Brain microvascular endothelial cell (primary cell): ENCODE results near the gene CFP.

Experiments used
- DNase-seq: peaks from one replicate; pipeline ENCODE4 v3.0.0-alpha.2; 2020
- H3K27ac ChIP-seq: fragments of 250-450 bp; sonication (Bioruptor Pico); 2 replicates; pipeline ENCODE4 v1.5.1; 2020; ENCODE audit warnings: mild to moderate bottlenecking, moderate library complexity
- H3K27me3 ChIP-seq: fragments of 250-450 bp; sonication (Bioruptor Pico); replicated peaks from 2 replicates; pipeline ENCODE4 v1.5.1; 2020; ENCODE audit warnings: mild to moderate bottlenecking
- H3K36me3 ChIP-seq: fragments of 250-450 bp; sonication (Bioruptor Pico); replicated peaks from 2 replicates; pipeline ENCODE4 v1.5.1; 2020; ENCODE audit warnings: mild to moderate bottlenecking
- H3K4me3 ChIP-seq: 2 replicates; pipeline ENCODE4 v1.5.1; 2011; ENCODE audit warnings: low read depth, mild to moderate bottlenecking, control low read depth, low read length, moderate library complexity
- CTCF ChIP-seq: IDR thresholded peaks from 2 replicates; pipeline ENCODE4 v1.5.1; 2011; ENCODE audit warnings: low read depth, mild to moderate bottlenecking, moderate library complexity, low read length, control low read depth, inconsistent platforms; ENCODE audit errors: missing control alignments
- in situ Hi-C: cut with HindIII; loops from 2 replicates; pipeline ENCODE4 v1.10.0; 2017; ENCODE audit warnings: low sequenced_read_pairs, low pct_ligation_motif_present

Gene CFP

GRCh38 chrX:47645530-47645929 is 15.8 kb upstream of the CFP start:
- no peak overlapping the region for H3K27ac ChIP-seq
- in situ Hi-C loops = no loop called here
- H3K36me3 ChIP-seq = peaks cover 4% of the 10 kb centered on the region
- no peak overlapping the region for H3K4me3 ChIP-seq
- no peaks in the 10 kb centered on the region for H3K27me3 ChIP-seq
- DNase-seq = no peak
- TF ChIP-seq CTCF = no peak

GRCh38 chrX:47644557-47645091 is 14.9 kb upstream of the CFP start:
- Histone ChIP-seq H3K27me3 (no peaks in the 10 kb centered on the region), H3K36me3 (peaks cover 11% of the 10 kb centered on the region), H3K4me3 (no peak overlapping the region), H3K27ac (no peak overlapping the region)
- TF ChIP-seq CTCF = peak; percentile 71
- DNase-seq = no peak
- in situ Hi-C loops = no loop called here

GRCh38 chrX:47643926-47644325 is 14.2 kb upstream of the CFP start:
- peaks cover 14% of the 10 kb centered on the region for H3K36me3 ChIP-seq
- peak; percentile 57 for TF ChIP-seq CTCF
- in situ Hi-C loops = no loop called here
- H3K4me3 ChIP-seq = no peak overlapping the region
- no peak overlapping the region for H3K27ac ChIP-seq
- no peak for DNase-seq
- H3K27me3 ChIP-seq = no peaks in the 10 kb centered on the region

GRCh38 chrX:47638816-47639215 is 9.1 kb upstream of the CFP start:
- H3K36me3 ChIP-seq = peaks cover 30% of the 10 kb centered on the region
- no peak overlapping the region for H3K4me3 ChIP-seq
- no peaks in the 10 kb centered on the region for H3K27me3 ChIP-seq
- in situ Hi-C loops = no loop called here
- H3K27ac ChIP-seq = no peak overlapping the region
- TF ChIP-seq CTCF = no peak
- DNase-seq = no peak

- no peaks in the 10 kb centered on the region for H3K27me3 ChIP-seq
- H3K36me3 ChIP-seq = peaks cover 30% of the 10 kb centered on the region
- H3K27ac ChIP-seq = no peak overlapping the region
- DNase-seq = no peak
- in situ Hi-C loops = no loop called here
- H3K4me3 ChIP-seq = peak overlapping the region; percentile 26
- peak; percentile 43 for TF ChIP-seq CTCF
These were observed 7.9 kb upstream of the CFP start for GRCh38 chrX:47637546-47638195.
